HepG2 (cell line): ENCODE data around the gene HNRNPC. TPM values are rescaled to one million over a fixed set of nuclear protein-coding genes. Genes with fewer than 3 reads are reported as not detected.
A peak's percentile ranks its signal among the peaks of the same experiment; 100 is the strongest.

Experiments
- ATF1 ChIP-seq: IDR thresholded peaks from 2 replicates; pipeline ENCODE4 v1.6.1; 2016; ENCODE audit warnings: mild to moderate bottlenecking, control low read depth
- FOXP4 ChIP-seq: sonication (generic); formaldehyde crosslinking; IDR thresholded peaks from 2 replicates; pipeline ENCODE4 v1.4.0; 2020; ENCODE audit warnings: missing genetic modification reagents
- IKZF4 ChIP-seq: sonication (generic); formaldehyde crosslinking; IDR thresholded peaks from 2 replicates; pipeline ENCODE4 v1.5.1; 2020; ENCODE audit warnings: borderline replicate concordance, mild to moderate bottlenecking, low read depth, missing genetic modification reagents; ENCODE audit errors: not compliant biosample characterization
- IKZF5 ChIP-seq: IDR thresholded peaks from 2 replicates; pipeline ENCODE4 v1.6.1; 2018; ENCODE audit warnings: missing genetic modification reagents, mild to moderate bottlenecking, missing compliant biosample characterization
- ISX ChIP-seq: sonication (generic); formaldehyde crosslinking; conservative IDR thresholded peaks from 2 replicates; pipeline ENCODE4 v1.5.0; 2020; ENCODE audit warnings: missing genetic modification reagents
- KDM5B ChIP-seq: sonication (generic); formaldehyde crosslinking; IDR thresholded peaks from 2 replicates; pipeline ENCODE4 v1.4.0; 2020; ENCODE audit warnings: missing genetic modification reagents, mild to moderate bottlenecking, borderline replicate concordance
- KMT2A ChIP-seq: sonication (generic); formaldehyde crosslinking; IDR thresholded peaks from 2 replicates; pipeline ENCODE4 v1.4.0; 2020; ENCODE audit warnings: missing genetic modification reagents
- MBNL3 ChIP-seq: fragments of 250-450 bp; sonication (Bioruptor Pico); conservative IDR thresholded peaks from 2 replicates; pipeline ENCODE4 v1.8.0; 2022; ENCODE audit warnings: mild to moderate bottlenecking, inconsistent platforms
- MXD3 ChIP-seq: IDR thresholded peaks from 2 replicates; pipeline ENCODE4 v1.6.1; 2016; ENCODE audit warnings: mild to moderate bottlenecking, missing biosample characterization, missing genetic modification reagents
- NR0B2 ChIP-seq: sonication (generic); formaldehyde crosslinking; IDR thresholded peaks from 2 replicates; pipeline ENCODE4 v1.4.0; 2020; ENCODE audit warnings: mild to moderate bottlenecking, missing genetic modification reagents
- NR1H2 ChIP-seq: sonication (generic); formaldehyde crosslinking; IDR thresholded peaks from 2 replicates; pipeline ENCODE4 v1.8.1; 2022; ENCODE audit warnings: low read depth, missing genetic modification reagents, borderline replicate concordance
- PATZ1 ChIP-seq: sonication (generic); formaldehyde crosslinking; IDR thresholded peaks from 2 replicates; pipeline ENCODE4 v1.4.0; 2020; ENCODE audit warnings: missing genetic modification reagents
- SOX13 ChIP-seq, 3 experiments: fragments of 450-650 bp in 1 of 3; sonication (generic) in 1 of 3; formaldehyde crosslinking in 1 of 3; IDR thresholded peaks in 2 of 3; conservative IDR thresholded peaks in 1 of 3; 2 replicates each; pipeline versions ENCODE4 v1.5.0 to v1.6.1; 2016 to 2020; ENCODE audit warnings: antibody characterized with exemption in 1 of 3, mild to moderate bottlenecking in 1 of 3, missing compliant biosample characterization in 1 of 3, missing genetic modification reagents in 1 of 3, moderate library complexity in 1 of 3
- ZFAT ChIP-seq: sonication (generic); formaldehyde crosslinking; conservative IDR thresholded peaks from 2 replicates; pipeline ENCODE4 v1.8.1; 2023; ENCODE audit warnings: missing genetic modification reagents, inconsistent platforms
- ZFP91 ChIP-seq: sonication (generic); formaldehyde crosslinking; IDR thresholded peaks from 2 replicates; pipeline ENCODE4 v1.9.0; 2022; ENCODE audit warnings: missing genetic modification reagents, mild to moderate bottlenecking, borderline replicate concordance
- ZNF580 ChIP-seq: IDR thresholded peaks from 2 replicates; pipeline ENCODE4 v1.6.1; 2016; ENCODE audit warnings: low read depth, borderline replicate concordance
- ZNF790 ChIP-seq: sonication (generic); formaldehyde crosslinking; IDR thresholded peaks from 2 replicates; pipeline ENCODE4 v1.8.0; 2022; ENCODE audit warnings: missing genetic modification reagents, mild to moderate bottlenecking, borderline replicate concordance
- ZSCAN21 ChIP-seq: sonication (generic); formaldehyde crosslinking; IDR thresholded peaks from 2 replicates; pipeline ENCODE4 v1.8.0; 2022; ENCODE audit warnings: mild to moderate bottlenecking, missing genetic modification reagents, moderate library complexity, borderline replicate concordance
- polyA plus RNA-seq, 8 experiments: library from polyadenylated mRNA; depleted of rRNA in 3 of 8; stranded (reverse) in 7 of 8; unstranded in 1 of 8; fragments of >200 nt; fragmentation: Illumina TruSeq in 4 of 8; extraction: Trizol in 4 of 8; gene quantifications; 2 replicates each; pipeline versions ENCODE4 v1.2.1 to v1.2.3, GENCODE V29; 2011 to 2016; ENCODE audit warnings: low read depth in 4 of 8, missing spikeins in 1 of 8, mixed read lengths in 1 of 8; ENCODE audit not compliant: insufficient read depth in 1 of 8
- total RNA-seq, 5 experiments: library from RNA; depleted of rRNA; stranded (reverse); fragments of >200 nt; fragmentation: Illumina TruSeq; extraction: Trizol; gene quantifications; 2 replicates each; pipeline ENCODE4 v1.2.3, GENCODE V29; 2016; ENCODE audit warnings: low read depth in 1 of 5

HNRNPC gene
- total and polyA plus RNA-seq, 2 of the 13 experiments (the other 11 are each of a cell fraction or from before 2014, with no cell fraction given) = 628 to 1,099 TPM

- TF ChIP-seq FOXP4 (CRISPR knock-in tag) (peak; percentile 60; the same call in 1 of the 2 replicates), NR1H2 (CRISPR knock-in tag) (no peak), ATF1 (no peak), MXD3 (CRISPR knock-in tag) (no peak), KMT2A (CRISPR knock-in tag) (no peak), PATZ1 (CRISPR knock-in tag) (peak; percentile 26; the same call in 1 of the 2 replicates), ZSCAN21 (CRISPR knock-in tag) (0 out of 2 replicates have a peak, but pooled peaks have one; percentile 19), SOX13 (IDR thresholded peaks at IDR 0.05) (no peak), SOX13 (CRISPR knock-in tag; conservative IDR thresholded peaks at IDR 0.05 in 1 of 2, IDR thresholded peaks at IDR 0.05 in 1 of 2) (peak in 1 of 2 experiments; percentile 31; a peak in 2 of 4 replicates), ZNF790 (CRISPR knock-in tag) (no peak), NR0B2 (no peak), MBNL3 (no peak), KDM5B (CRISPR knock-in tag) (no peak), ZFAT (CRISPR knock-in tag) (no peak), IKZF4 (no peak), ISX (CRISPR knock-in tag) (no peak), IKZF5 (no peak), ZFP91 (CRISPR knock-in tag) (peak; percentile 26; the same call in 1 of the 2 replicates), ZNF580 (peak; percentile 25; the same call in 1 of the 2 replicates)
Observed at GRCh38 chr14:21298358-21298757, 29.1 kb upstream of the HNRNPC start (continued).
